CD8-positive, alpha-beta memory T cell (primary cell): ENCODE results near the gene PADI1. TPM values are rescaled to one million over a fixed set of nuclear protein-coding genes. Genes with fewer than 3 reads are reported as not detected.

ENCODE experiments used
- CTCF ChIA-PET: fragments of 350-600 bp; sonication (Branson Sonifier 250); formaldehyde crosslinking; loops from one replicate; lab custom pipeline; 2021; ENCODE audit warnings: antibody characterized with exemption; lab: Charles Lee
- POLR2A ChIA-PET: fragments of 350-600 bp; sonication (Branson Sonifier 250); formaldehyde crosslinking; loops from one replicate; lab custom pipeline; 2021; ENCODE audit warnings: antibody characterized with exemption; lab: Charles Lee
- DNase-seq, 5 donors: peaks; one replicate each; pipeline versions ENCODE4 v3.0.0 to v3.0.0-alpha.2; 2020 to 2022; ENCODE audit warnings: mixed read lengths in 1 of 5
- H3K27ac ChIP-seq: one replicate; pipeline ENCODE4 v1.7.0; 2013; ENCODE audit warnings: low read depth, mild to moderate bottlenecking, low read length, moderate library complexity
- H3K27me3 ChIP-seq: 2 replicates; pipeline ENCODE4 v1.7.0; 2013; ENCODE audit warnings: low read length, mild to moderate bottlenecking; ENCODE audit not compliant: insufficient read depth, poor library complexity, severe bottlenecking
- H3K36me3 ChIP-seq: 2 replicates; pipeline ENCODE4 v1.7.0; 2013; ENCODE audit warnings: mild to moderate bottlenecking, low read length, moderate library complexity; ENCODE audit not compliant: insufficient read depth
- H3K4me1 ChIP-seq: 2 replicates; pipeline ENCODE4 v1.7.0; 2013; ENCODE audit warnings: mild to moderate bottlenecking, low read length, moderate library complexity; ENCODE audit not compliant: insufficient read depth
- H3K4me3 ChIP-seq: 2 replicates; pipeline ENCODE4 v1.7.0; 2013; ENCODE audit warnings: mild to moderate bottlenecking, low read length
- H3K9me3 ChIP-seq: 2 replicates; pipeline ENCODE4 v1.7.0; 2013; ENCODE audit warnings: mild to moderate bottlenecking, low read length
- H3K27ac Mint-ChIP-seq, 8 donors: one replicate each; pipeline ENCODE4 v1.8.0; 2020 to 2021; ENCODE audit warnings: mixed read lengths in 8 of 8, mild to moderate bottlenecking in 6 of 8, inconsistent platforms in 3 of 8, moderate library complexity in 3 of 8
- H3K27me3 Mint-ChIP-seq, 2 donors: one replicate each; pipeline ENCODE4 v1.8.0; 2020 to 2021; ENCODE audit warnings: mixed read lengths in 2 of 2, mild to moderate bottlenecking in 1 of 2, moderate library complexity in 1 of 2
- H3K36me3 Mint-ChIP-seq, 3 donors: one replicate each; pipeline ENCODE4 v1.8.0; 2020 to 2021; ENCODE audit warnings: mixed read lengths in 3 of 3, inconsistent platforms in 1 of 3, mild to moderate bottlenecking in 1 of 3
- H3K4me1 Mint-ChIP-seq, 3 donors: one replicate each; pipeline ENCODE4 v1.8.0; 2020 to 2021; ENCODE audit warnings: mixed read lengths in 3 of 3, inconsistent platforms in 1 of 3, mild to moderate bottlenecking in 1 of 3
- H3K4me3 Mint-ChIP-seq, 7 donors: one replicate each; pipeline ENCODE4 v1.8.0; 2020 to 2021; ENCODE audit warnings: mixed read lengths in 7 of 7, mild to moderate bottlenecking in 6 of 7, moderate library complexity in 4 of 7, inconsistent platforms in 2 of 7
- H3K9me3 Mint-ChIP-seq, 5 donors: one replicate each; pipeline ENCODE4 v1.8.0; 2020 to 2022; ENCODE audit warnings: mixed read lengths in 5 of 5, mild to moderate bottlenecking in 3 of 5, moderate library complexity in 2 of 5, inconsistent platforms in 1 of 5
- polyA plus RNA-seq: library from polyadenylated mRNA; unstranded; fragments of 300-500 nt; fragmentation: Illumina TruSeq; gene quantifications from one replicate; pipeline ENCODE4 v1.2.3, GENCODE V29; 2021
- total RNA-seq, 2 experiments: library from RNA; stranded (reverse); gene quantifications; one replicate each; pipeline ENCODE4 v1.2.3, GENCODE V29; 2021

PADI1 gene
- total and polyA plus RNA-seq, 3 experiments from 2014 or later: not detected

DNA sequence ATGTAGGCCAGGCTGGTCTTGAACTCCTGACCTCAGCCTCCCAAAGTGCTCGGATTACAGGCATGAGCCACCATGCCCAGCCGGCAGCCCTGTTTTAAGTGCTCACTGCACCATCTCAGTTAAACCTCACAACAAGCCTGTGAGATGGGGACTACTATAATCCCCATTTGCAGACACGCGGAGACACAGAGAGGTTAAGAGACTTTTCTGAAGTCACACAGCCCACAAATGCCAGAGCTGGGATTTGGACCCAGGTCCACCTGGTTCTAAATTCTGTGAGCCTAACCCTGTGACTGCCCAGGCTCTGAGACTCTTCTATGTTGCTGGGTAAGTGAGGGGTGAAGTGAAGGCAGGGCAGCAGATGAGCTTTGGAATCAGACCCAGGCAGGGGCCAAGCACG lies 6.4 kb downstream of the PADI1 start:
- peaks cover 20% of the 10 kb centered on the region for H3K27me3 ChIP-seq
- Mint-ChIP-seq H3K4me3 (peak overlapping the region in 1 of 7 donors; percentile 18), H3K9me3 (peaks cover 0 to 2% (median 0%) of the 10 kb centered on the region in 5 donors), H3K36me3 (no peaks in the 10 kb centered on the region), H3K27ac (no peak overlapping the region), H3K4me1 (peaks cover 34 to 71% (median 37%) of the 10 kb centered on the region in 3 donors), H3K27me3 (peaks cover 39 to 52% of the 10 kb centered on the region in 2 donors)
- H3K4me3 ChIP-seq: no peak overlapping the region
- no peak overlapping the region for H3K27ac ChIP-seq
- no peaks in the 10 kb centered on the region for H3K9me3 ChIP-seq
- ChIA-PET POLR2A (no interaction called here), CTCF (interaction anchor here (1.8 kb wide), 1 partner anchor 12 kb away, joined by 4 read pairs; no protein-coding TSS in a partner anchor)
- no peaks in the 10 kb centered on the region for H3K36me3 ChIP-seq
- DNase-seq: no peak
- peaks cover 52% of the 10 kb centered on the region for H3K4me1 ChIP-seq

- H3K9me3 ChIP-seq: no peaks in the 10 kb centered on the region
- peaks cover 20% of the 10 kb centered on the region for H3K27me3 ChIP-seq
- H3K36me3 ChIP-seq: no peaks in the 10 kb centered on the region
- H3K27ac Mint-ChIP-seq: no peak overlapping the region
- peaks cover 34 to 69% (median 37%) of the 10 kb centered on the region in 3 donors for H3K4me1 Mint-ChIP-seq
- peaks cover 0 to 2% (median 0%) of the 10 kb centered on the region in 5 donors for H3K9me3 Mint-ChIP-seq
- POLR2A ChIA-PET: no interaction called here
- H3K27me3 Mint-ChIP-seq: peaks cover 39 to 52% of the 10 kb centered on the region in 2 donors
- CTCF ChIA-PET: interaction anchor here (1.0 to 1.8 kb wide), 2 partner anchors 12 to 25 kb away, joined by 3 to 4 read pairs; no protein-coding TSS in a partner anchor
- peaks cover 52% of the 10 kb centered on the region for H3K4me1 ChIP-seq
- no peaks in the 10 kb centered on the region for H3K36me3 Mint-ChIP-seq
- DNase-seq: no peak
- no peak overlapping the region for H3K27ac ChIP-seq
- no peak overlapping the region for H3K4me3 ChIP-seq
- H3K4me3 Mint-ChIP-seq: peak overlapping the region in 1 of 7 donors; percentile 73
Measured at GRCh38 chr1:17212009-17212408, 7.1 kb downstream of the PADI1 start.

DNA sequence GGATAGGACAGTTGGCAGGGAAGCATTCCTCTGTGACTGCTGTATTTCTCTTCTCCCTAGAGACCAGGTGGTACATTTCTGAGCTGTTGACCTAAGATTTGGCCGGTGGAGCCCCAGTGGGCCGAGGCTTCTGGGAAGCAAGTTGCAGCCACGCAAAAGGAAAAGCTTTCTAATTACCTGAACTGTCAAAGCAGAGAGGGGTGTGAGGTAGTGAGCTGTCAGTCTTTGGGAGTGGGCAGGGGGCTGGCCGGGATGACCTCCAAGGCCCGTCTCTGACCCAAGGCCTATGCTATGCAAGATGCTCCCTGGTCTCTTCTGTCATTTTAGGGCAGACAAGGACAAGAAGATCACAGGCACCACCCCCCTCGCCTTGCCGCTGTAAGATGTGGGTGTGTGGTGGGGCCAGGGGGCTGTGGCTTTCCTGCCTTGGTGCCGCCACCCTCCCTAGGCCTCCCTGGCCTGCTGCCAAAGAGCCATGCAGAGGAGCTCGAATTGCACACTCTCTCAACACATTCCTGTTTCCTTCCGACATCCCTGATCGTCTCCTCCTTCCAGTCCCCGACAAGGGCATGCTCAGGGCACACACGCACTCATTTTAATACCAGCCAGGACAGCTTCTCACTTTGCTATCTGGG lies 7.7 kb downstream of the PADI1 start:
- DNase-seq: peak; percentile 43 to 89 (median 73)
- H3K36me3 Mint-ChIP-seq: no peaks in the 10 kb centered on the region
- peaks cover 49% of the 10 kb centered on the region for H3K4me1 ChIP-seq
- H3K27me3 Mint-ChIP-seq: peaks cover 39 to 53% of the 10 kb centered on the region in 2 donors
- POLR2A ChIA-PET: no interaction called here
- CTCF ChIA-PET: interaction anchor here (1.0 to 1.8 kb wide), 3 partner anchors 13 to 87 kb away, joined by 3 to 4 read pairs (median 3); no protein-coding TSS in a partner anchor
- peaks cover 0 to 2% (median 0%) of the 10 kb centered on the region in 5 donors for H3K9me3 Mint-ChIP-seq
- no peaks in the 10 kb centered on the region for H3K36me3 ChIP-seq
- peak overlapping the region; percentile 1 to 80 (median 66) for H3K4me3 Mint-ChIP-seq
- H3K9me3 ChIP-seq: no peaks in the 10 kb centered on the region
- peak overlapping the region; percentile 10 for H3K4me3 ChIP-seq
- H3K27ac ChIP-seq: no peak overlapping the region
- peaks cover 32 to 63% (median 36%) of the 10 kb centered on the region in 3 donors for H3K4me1 Mint-ChIP-seq
- H3K27me3 ChIP-seq: peaks cover 20% of the 10 kb centered on the region
- H3K27ac Mint-ChIP-seq: peak overlapping the region in 5 of 8 donors; percentile 13 to 77 (median 48)

DNA sequence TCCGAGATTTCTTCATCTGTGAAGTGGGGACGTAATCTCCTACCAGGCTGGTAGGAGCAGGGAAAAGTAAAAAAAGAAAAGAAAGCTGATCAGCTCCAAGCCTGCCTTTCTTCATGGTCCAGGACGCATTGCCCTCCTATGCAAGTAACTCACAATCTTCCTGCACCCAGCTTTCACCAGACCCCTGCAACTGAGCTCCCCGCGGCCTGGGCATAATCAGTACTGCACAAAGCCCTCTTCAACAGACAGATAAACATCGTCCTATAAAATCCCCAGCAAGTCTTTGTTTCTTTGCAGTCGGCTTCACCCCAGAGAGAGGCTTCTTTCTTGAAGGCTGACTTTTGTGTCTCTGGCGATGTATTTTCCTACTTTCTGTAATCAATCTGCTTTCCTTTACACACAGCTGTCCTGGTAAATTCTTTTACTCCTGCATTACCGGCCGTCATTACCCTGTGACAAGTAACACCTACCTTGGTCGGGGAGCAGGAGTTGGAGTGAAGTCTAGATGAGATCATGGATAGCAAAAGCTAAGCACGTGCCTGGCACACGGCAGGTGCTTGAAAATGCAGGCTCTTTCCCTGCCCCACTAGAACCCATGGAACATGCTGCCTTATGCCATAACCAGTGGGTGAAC lies 8.3 kb downstream of the PADI1 start:
- Histone ChIP-seq H3K9me3 (no peaks in the 10 kb centered on the region), H3K27me3 (peaks cover 20% of the 10 kb centered on the region), H3K27ac (no peak overlapping the region), H3K4me1 (peaks cover 43% of the 10 kb centered on the region), H3K36me3 (no peaks in the 10 kb centered on the region), H3K4me3 (peak overlapping the region; percentile 10)
- peaks cover 39 to 56% of the 10 kb centered on the region in 2 donors for H3K27me3 Mint-ChIP-seq
- ChIA-PET CTCF (interaction anchor here (1.0 kb wide), 2 partner anchors 24 to 88 kb away, joined by 3 read pairs; no protein-coding TSS in a partner anchor), POLR2A (no interaction called here)
- H3K27ac Mint-ChIP-seq: peak overlapping the region in 3 of 8 donors; percentile 31 to 77 (median 48)
- H3K36me3 Mint-ChIP-seq: no peaks in the 10 kb centered on the region
- H3K4me1 Mint-ChIP-seq: peaks cover 26 to 56% (median 29%) of the 10 kb centered on the region in 3 donors
- no peak for DNase-seq
- H3K9me3 Mint-ChIP-seq: peaks cover 0 to 2% (median 0%) of the 10 kb centered on the region in 5 donors
- H3K4me3 Mint-ChIP-seq: peak overlapping the region; percentile 1 to 80 (median 66)

DNA sequence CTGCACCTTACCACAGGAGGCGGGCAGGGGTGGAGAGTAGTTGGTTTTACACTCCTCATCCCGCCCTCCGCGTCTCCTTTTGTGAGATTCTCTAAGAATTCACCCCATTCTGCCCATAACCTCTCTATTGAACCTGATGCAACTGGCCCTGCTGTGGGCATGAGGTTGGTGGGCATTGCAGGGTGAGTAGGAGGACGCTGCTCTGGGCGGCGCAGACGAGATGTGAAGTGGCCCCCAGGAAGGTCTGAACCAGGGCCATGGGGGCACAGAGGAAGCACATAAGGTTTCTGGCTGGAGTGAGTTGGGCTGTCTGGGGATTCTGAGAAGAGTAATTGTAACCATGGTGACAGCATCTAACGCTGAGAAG lies 8.8 kb downstream of the PADI1 start:
- Mint-ChIP-seq H3K9me3 (peaks cover 0 to 2% (median 0%) of the 10 kb centered on the region in 5 donors), H3K4me3 (peak overlapping the region in 1 of 7 donors; percentile 6), H3K27me3 (peaks cover 38 to 56% of the 10 kb centered on the region in 2 donors), H3K36me3 (no peaks in the 10 kb centered on the region), H3K27ac (no peak overlapping the region), H3K4me1 (peaks cover 26 to 51% (median 29%) of the 10 kb centered on the region in 3 donors)
- no peaks in the 10 kb centered on the region for H3K9me3 ChIP-seq
- peaks cover 42% of the 10 kb centered on the region for H3K4me1 ChIP-seq
- CTCF ChIA-PET: interaction anchor here (1.0 kb wide), 1 partner anchor 88 kb away, joined by 3 read pairs; no protein-coding TSS in a partner anchor
- no peaks in the 10 kb centered on the region for H3K36me3 ChIP-seq
- no peak overlapping the region for H3K4me3 ChIP-seq
- H3K27ac ChIP-seq: no peak overlapping the region
- DNase-seq: no peak
- peaks cover 20% of the 10 kb centered on the region for H3K27me3 ChIP-seq
- POLR2A ChIA-PET: no interaction called here

DNA sequence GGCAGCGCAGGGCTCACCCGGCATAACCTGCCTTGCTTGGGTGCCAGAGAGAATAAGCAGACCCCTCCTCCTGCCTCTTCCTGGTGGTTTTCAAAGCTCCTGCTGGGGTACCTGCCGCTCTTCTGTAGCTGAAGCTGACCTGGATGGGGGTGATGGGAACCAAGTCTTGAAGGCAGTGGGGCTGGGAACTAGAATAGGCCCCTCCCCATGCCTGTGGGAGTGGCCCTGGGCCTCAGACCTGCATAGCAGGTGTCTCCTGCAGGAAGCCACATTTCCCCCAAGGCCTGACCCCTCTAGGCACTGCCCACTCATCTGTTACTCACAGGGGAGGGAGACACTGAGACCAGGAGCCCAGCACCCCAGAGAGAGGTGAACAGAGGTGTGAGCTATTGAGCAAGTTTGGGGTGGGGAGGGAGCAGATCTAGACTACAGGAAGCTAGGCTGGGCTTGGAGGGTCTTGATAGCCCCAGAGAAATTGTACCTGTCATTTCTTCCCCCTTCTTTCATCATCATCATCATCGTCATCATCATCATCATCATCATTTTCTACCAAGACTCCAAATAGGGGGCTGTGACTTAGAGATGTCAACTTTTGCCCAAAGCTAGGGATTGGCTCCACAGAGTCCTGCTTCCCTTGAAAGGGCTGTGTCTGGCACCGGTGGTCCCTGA lies 10.1 kb downstream of the PADI1 start:
- Histone ChIP-seq H3K4me1 (peaks cover 42% of the 10 kb centered on the region), H3K27ac (no peak overlapping the region), H3K27me3 (peaks cover 20% of the 10 kb centered on the region), H3K4me3 (no peak overlapping the region), H3K36me3 (no peaks in the 10 kb centered on the region), H3K9me3 (no peaks in the 10 kb centered on the region)
- DNase-seq: no peak
- Mint-ChIP-seq H3K9me3 (peaks cover 0 to 2% (median 0%) of the 10 kb centered on the region in 5 donors), H3K4me3 (no peak overlapping the region), H3K27me3 (peaks cover 35 to 49% of the 10 kb centered on the region in 2 donors), H3K27ac (no peak overlapping the region), H3K36me3 (no peaks in the 10 kb centered on the region), H3K4me1 (peaks cover 26 to 44% (median 29%) of the 10 kb centered on the region in 3 donors)
- CTCF ChIA-PET: interaction anchor here (1.7 kb wide), 1 partner anchor 22 kb away, joined by 7 read pairs; no protein-coding TSS in a partner anchor
- POLR2A ChIA-PET: no interaction called here

GRCh38 chr1:17215545-17215890 lies 10.6 kb downstream of the PADI1 start:
- H3K27me3 ChIP-seq: peaks cover 20% of the 10 kb centered on the region
- H3K4me1 ChIP-seq: peaks cover 41% of the 10 kb centered on the region
- POLR2A ChIA-PET: no interaction called here
- no peak overlapping the region for H3K4me3 Mint-ChIP-seq
- no peak for DNase-seq
- H3K36me3 ChIP-seq: no peaks in the 10 kb centered on the region
- peaks cover 35 to 49% of the 10 kb centered on the region in 2 donors for H3K27me3 Mint-ChIP-seq
- no peaks in the 10 kb centered on the region for H3K36me3 Mint-ChIP-seq
- H3K9me3 Mint-ChIP-seq: peaks cover 0 to 2% (median 0%) of the 10 kb centered on the region in 5 donors
- peaks cover 26 to 40% (median 29%) of the 10 kb centered on the region in 3 donors for H3K4me1 Mint-ChIP-seq
- no peak overlapping the region for H3K4me3 ChIP-seq
- peak overlapping the region in 1 of 8 donors; percentile 21 for H3K27ac Mint-ChIP-seq
- H3K27ac ChIP-seq: no peak overlapping the region
- H3K9me3 ChIP-seq: no peaks in the 10 kb centered on the region
- CTCF ChIA-PET: interaction anchor here (1.2 to 1.7 kb wide), 2 partner anchors 10 to 21 kb away, joined by 4 to 7 read pairs; no protein-coding TSS in a partner anchor
